Prostate gland (tissue), 2 donors: ENCODE data around the gene COX5A. TPM values are rescaled to one million over a fixed set of nuclear protein-coding genes. Genes with fewer than 3 reads are reported as not detected.

Source experiments
- DNase-seq: peaks from one replicate; pipeline ENCODE4 v3.0.0-alpha.2; 2019; ENCODE audit warnings: low spot score
- H3K27ac ChIP-seq, 2 donors: fragments of 200-600 bp; sonication (generic); 2 replicates each; pipeline ENCODE4 v1.5.1; 2017 to 2019
- H3K27me3 ChIP-seq: fragments of 200-600 bp; sonication (generic); replicated peaks from 2 replicates; pipeline ENCODE4 v1.5.1; 2019; ENCODE audit not compliant: insufficient read depth
- H3K36me3 ChIP-seq, 2 donors: fragments of 200-600 bp; sonication (generic); 1 replicate in 1 of 2; 2 replicates in 1 of 2; pipeline versions ENCODE4 v1.5.1 to v1.8.1; 2017 to 2019
- H3K4me1 ChIP-seq: fragments of 200-600 bp; sonication (generic); replicated peaks from 2 replicates; pipeline ENCODE4 v1.5.1; 2019
- H3K4me3 ChIP-seq, 2 donors: fragments of 200-600 bp; sonication (generic); 2 replicates each; pipeline ENCODE4 v1.5.1; 2017 to 2019
- H3K9me3 ChIP-seq: fragments of 200-600 bp; sonication (generic); 2 replicates; pipeline ENCODE4 v1.5.1; 2017
- POLR2A ChIP-seq: fragments of 450-650 bp; IDR thresholded peaks from one replicate; pipeline ENCODE4 v1.6.1; 2016; ENCODE audit warnings: antibody characterized with exemption, mild to moderate bottlenecking
- POLR2AphosphoS5 ChIP-seq: sonication (generic); formaldehyde crosslinking; IDR thresholded peaks from one replicate; pipeline ENCODE4 v1.6.1; 2017; ENCODE audit warnings: antibody characterized with exemption
- WGBS: methylation state at CpG from one replicate; pipeline ENCODE4 v1.1.5; 2018; 5-methylcytosine and 5-hydroxymethylcytosine counted together
- intact Hi-C: fragments of 100-400 bp; cut with DNase I; formaldehyde crosslinking; loops from one replicate; pipeline ENCODE4 v1.14.2; 2022
- total RNA-seq, 2 donors: library from RNA; depleted of rRNA; stranded (reverse); fragments of >200 nt; gene quantifications; one replicate each; pipeline ENCODE4 v1.1.0, GENCODE V29; 2016
- TF ChIP-seq, protein P1 (sequence below), 4 experiments: fragments of 200-600 bp in 2 of 4; fragments of 450-650 bp in 2 of 4; sonication (generic) in 2 of 4; IDR thresholded peaks; 1 replicate in 3 of 4; 2 replicates in 1 of 4; pipeline ENCODE4 v1.5.1; 2016 to 2019; ENCODE audit warnings: antibody characterized with exemption in 4 of 4, mild to moderate bottlenecking in 2 of 4, moderate library complexity in 2 of 4

The COX5A gene
- 100 to 1,000 TPM in 1 of 2 donors, 10 to 100 TPM in 1; 93.3 to 171 TPM for total RNA-seq

DNA sequence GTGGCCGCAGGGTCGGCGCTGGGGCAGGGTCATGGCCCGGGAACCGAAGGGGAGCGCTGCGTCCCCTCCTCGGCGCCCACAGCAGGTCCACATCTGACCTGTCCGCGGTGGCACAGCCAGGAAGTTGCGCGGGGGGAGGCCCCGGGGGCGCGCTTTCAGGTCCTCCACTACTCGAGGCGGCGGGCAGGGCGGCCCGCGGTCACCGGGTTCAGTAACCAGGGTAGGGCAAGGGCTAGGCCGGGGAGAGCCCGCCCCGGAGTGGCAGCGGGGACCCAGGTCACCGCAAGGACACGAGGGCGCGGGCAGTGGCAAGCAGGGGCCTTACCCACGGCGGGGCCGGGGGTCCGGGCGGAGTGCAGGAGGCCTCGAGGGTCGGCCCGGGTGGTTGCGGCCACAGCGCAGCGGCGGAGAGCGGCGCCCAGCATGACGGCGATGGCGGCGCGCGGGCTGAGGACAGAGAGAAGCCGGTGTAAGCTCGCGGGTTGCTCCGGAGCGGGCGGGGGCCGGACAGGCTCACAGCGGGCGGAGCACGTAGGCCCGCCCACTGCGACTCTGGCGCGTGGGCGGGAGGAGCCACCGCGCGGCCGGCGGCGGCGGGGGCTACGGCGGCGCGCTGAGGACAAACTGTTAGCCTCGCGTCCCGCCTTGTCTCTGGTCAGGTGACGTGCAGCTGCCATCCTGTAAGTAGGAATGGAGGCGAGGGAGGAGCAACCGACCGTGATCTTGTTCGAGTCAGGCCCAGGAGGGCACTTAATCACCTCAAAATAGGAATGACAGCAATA lies at the start of gene COX5A:
Gene COX5A, minus strand, starts transcription at position 484 of the 782 bp plus-strand sequence. Its CDS starts 59 bp downstream, at position 425.
- DNase-seq: peak; percentile 94
- no peaks in the 10 kb centered on the region for H3K4me1 ChIP-seq
- peak within 1 kb of the TSS; percentile 81 to 96 for H3K4me3 ChIP-seq
- intact Hi-C loops: no loop called here
- under 1% methylated on average over 85 of the region's 85 CpGs for WGBS
- TF ChIP-seq POLR2A: peak; percentile 78
- TF ChIP-seq POLR2AphosphoS5: peak; percentile 90
- TF ChIP-seq, protein P1, sequence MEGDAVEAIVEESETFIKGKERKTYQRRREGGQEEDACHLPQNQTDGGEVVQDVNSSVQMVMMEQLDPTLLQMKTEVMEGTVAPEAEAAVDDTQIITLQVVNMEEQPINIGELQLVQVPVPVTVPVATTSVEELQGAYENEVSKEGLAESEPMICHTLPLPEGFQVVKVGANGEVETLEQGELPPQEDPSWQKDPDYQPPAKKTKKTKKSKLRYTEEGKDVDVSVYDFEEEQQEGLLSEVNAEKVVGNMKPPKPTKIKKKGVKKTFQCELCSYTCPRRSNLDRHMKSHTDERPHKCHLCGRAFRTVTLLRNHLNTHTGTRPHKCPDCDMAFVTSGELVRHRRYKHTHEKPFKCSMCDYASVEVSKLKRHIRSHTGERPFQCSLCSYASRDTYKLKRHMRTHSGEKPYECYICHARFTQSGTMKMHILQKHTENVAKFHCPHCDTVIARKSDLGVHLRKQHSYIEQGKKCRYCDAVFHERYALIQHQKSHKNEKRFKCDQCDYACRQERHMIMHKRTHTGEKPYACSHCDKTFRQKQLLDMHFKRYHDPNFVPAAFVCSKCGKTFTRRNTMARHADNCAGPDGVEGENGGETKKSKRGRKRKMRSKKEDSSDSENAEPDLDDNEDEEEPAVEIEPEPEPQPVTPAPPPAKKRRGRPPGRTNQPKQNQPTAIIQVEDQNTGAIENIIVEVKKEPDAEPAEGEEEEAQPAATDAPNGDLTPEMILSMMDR (IDR thresholded peaks at IDR 0.05): peak in 2 of 4 experiments; percentile 3 to 20
- no peaks in the 10 kb centered on the region for H3K9me3 ChIP-seq
- H3K36me3 ChIP-seq: no peaks in the 10 kb centered on the region
- H3K27me3 ChIP-seq: no peaks in the 10 kb centered on the region
- peak within 1 kb of the TSS; percentile 90 to 93 for H3K27ac ChIP-seq

DNA sequence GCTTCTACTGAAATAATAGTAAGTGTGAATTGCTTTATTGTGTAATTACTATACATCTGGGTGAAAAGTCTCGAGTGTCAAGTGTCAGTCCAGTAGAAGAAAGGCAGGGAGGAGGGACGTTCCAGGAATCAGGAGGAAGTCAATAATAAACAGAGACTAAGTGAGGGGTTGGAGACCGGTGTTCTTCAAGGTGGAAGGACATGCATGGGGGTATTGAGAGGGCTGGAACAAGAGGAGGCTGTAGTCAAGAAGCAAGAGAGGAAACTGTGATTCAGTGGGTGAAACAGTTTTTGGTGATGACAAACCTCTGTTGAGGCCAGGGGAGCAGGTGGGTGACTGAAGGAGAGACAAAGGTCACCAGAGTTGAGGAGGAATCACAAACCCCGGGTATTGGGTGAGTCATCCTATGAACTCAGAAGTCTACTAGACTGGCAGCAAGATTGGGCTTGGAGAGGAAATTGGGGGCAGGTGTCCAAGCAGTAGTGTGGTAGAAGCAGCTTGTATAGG lies 45.9 kb upstream of the COX5A start:
- intact Hi-C loops: no loop called here
- TF ChIP-seq, protein P1 (IDR thresholded peaks at IDR 0.05): no peak
- TF ChIP-seq POLR2AphosphoS5 (no peak), POLR2A (no peak)
- H3K27ac ChIP-seq: no peak overlapping the region
- no peaks in the 10 kb centered on the region for H3K9me3 ChIP-seq
- no peak overlapping the region for H3K4me3 ChIP-seq
- no peaks in the 10 kb centered on the region for H3K27me3 ChIP-seq
- no peaks in the 10 kb centered on the region for H3K36me3 ChIP-seq
- 28% methylated on average over 4 of the region's 4 CpGs for WGBS
- H3K4me1 ChIP-seq: no peaks in the 10 kb centered on the region
- no peak for DNase-seq

DNA sequence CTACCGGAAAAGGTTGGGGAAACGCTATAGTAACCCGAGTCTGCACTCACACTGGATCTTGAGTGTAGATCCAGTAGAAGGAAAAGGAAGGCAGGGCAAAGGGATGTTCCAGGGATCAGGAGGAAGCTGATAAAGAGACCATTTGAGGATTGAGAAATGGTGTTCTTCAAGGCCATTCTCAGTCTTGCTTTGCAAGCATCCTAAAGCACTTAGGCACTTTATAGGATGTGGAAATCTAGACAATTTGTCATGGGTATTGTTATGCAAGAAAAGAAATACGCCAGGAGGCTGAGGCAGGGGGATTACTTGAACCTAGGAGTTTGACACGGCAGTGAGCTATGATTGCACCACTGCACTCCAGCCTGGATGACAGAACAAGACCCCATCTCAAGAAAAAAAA lies 44.3 kb upstream of the COX5A start:
- no peak for DNase-seq
- Histone ChIP-seq H3K27ac (no peak overlapping the region), H3K9me3 (no peaks in the 10 kb centered on the region), H3K4me3 (no peak overlapping the region), H3K36me3 (no peaks in the 10 kb centered on the region), H3K27me3 (no peaks in the 10 kb centered on the region), H3K4me1 (no peaks in the 10 kb centered on the region)
- intact Hi-C loops: no loop called here
- 76% methylated on average over 5 of the region's 5 CpGs for WGBS
- TF ChIP-seq POLR2A: no peak
- TF ChIP-seq, protein P1 (IDR thresholded peaks at IDR 0.05): no peak
- no peak for TF ChIP-seq POLR2AphosphoS5

DNA sequence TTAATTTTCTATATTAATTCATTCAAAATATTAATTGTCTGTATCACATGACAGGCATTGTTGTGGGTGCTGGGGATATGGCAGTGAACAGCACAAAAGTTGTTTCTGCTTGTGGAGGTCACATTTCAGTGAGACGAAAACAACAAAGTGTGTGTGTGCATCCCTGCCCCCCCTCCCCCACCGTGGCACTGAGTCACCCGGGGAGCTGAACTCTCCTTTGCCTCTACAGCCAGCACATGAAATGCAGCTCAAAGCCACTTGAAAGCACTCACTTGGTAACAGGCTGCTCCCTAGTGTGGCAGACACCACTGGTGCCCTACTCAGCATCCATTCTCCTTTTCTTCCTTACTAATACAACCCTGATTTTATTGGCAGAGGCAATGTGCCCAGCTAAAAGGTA lies 40.6 kb upstream of the COX5A start:
- H3K4me1 ChIP-seq: no peaks in the 10 kb centered on the region
- whole genome bisulfite sequencing: 40% methylated on average over 3 of the region's 3 CpGs
- H3K9me3 ChIP-seq: no peaks in the 10 kb centered on the region
- H3K27me3 ChIP-seq: no peaks in the 10 kb centered on the region
- H3K36me3 ChIP-seq: no peaks in the 10 kb centered on the region
- intact Hi-C loops: no loop called here
- H3K27ac ChIP-seq: no peak overlapping the region
- no peak for DNase-seq
- TF ChIP-seq POLR2A: no peak
- no peak for TF ChIP-seq POLR2AphosphoS5
- TF ChIP-seq, protein P1 (IDR thresholded peaks at IDR 0.05): no peak
- no peak overlapping the region for H3K4me3 ChIP-seq

DNA sequence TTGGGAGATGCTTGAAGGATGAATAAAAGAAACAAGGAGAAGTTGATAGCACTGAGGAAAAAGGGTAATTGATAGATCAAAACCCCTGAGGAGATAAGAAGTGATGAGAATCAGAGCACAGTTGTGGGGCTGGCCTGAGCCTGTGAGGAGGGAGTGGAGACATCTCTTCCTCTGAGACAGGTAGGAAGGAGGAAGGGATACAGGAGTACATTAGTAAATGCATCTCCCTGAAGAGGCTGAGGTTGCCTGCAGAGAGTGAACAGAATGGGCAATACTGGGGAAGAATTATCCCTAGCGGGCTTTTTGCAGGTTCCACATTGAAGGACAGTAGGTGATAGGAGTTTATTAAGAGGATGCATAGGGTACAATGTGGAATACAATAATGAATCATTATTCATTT lies 40.2 kb upstream of the COX5A start:
- no peaks in the 10 kb centered on the region for H3K9me3 ChIP-seq
- no peak overlapping the region for H3K27ac ChIP-seq
- DNase-seq: no peak
- H3K36me3 ChIP-seq: no peaks in the 10 kb centered on the region
- H3K27me3 ChIP-seq: no peaks in the 10 kb centered on the region
- WGBS: 71% methylated on average over 1 of the region's 1 CpG
- H3K4me1 ChIP-seq: no peaks in the 10 kb centered on the region
- TF ChIP-seq, protein P1 (IDR thresholded peaks at IDR 0.05): no peak
- TF ChIP-seq POLR2AphosphoS5: no peak
- no peak for TF ChIP-seq POLR2A
- H3K4me3 ChIP-seq: no peak overlapping the region
- intact Hi-C loops: no loop called here
